WI38 (cell line): ENCODE results near the gene OR13A1.
"Not testable (repeated sequence)": the region's sequence is repeated elsewhere in the genome, so short reads cannot be mapped to it uniquely, and the experiment has no call there.

ENCODE experiments used
- H3K4me3 ChIP-seq: 2 replicates; pipeline ENCODE4 v1.5.1; 2011; ENCODE audit warnings: low read depth, mild to moderate bottlenecking, control low read depth, low read length
- TF ChIP-seq, protein P1 (sequence below): IDR thresholded peaks from 2 replicates; pipeline ENCODE4 v1.5.1; 2012; ENCODE audit warnings: low read depth, mild to moderate bottlenecking, control low read depth, low read length

OR13A1 gene

DNA sequence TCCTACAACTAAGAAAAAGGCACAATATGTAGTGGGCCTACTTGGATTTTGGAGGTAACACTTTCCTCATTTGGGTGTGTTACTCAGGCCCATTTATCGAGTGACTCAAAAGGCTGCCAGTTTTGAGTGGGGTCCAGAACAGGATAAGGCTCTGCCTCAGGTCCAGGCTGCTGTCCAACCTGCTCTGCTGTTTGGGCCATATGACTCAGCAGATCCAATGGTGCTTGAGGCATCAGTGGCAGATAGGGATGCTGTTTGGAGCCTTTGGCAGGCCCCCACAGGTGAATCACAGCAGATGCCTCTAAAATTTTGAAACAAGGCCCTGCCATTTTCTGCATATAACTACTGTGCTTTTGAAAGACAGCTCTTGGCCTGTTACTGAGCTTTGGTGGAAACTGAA lies 24.5 kb upstream of the OR13A1 start:
- TF ChIP-seq, protein P1, sequence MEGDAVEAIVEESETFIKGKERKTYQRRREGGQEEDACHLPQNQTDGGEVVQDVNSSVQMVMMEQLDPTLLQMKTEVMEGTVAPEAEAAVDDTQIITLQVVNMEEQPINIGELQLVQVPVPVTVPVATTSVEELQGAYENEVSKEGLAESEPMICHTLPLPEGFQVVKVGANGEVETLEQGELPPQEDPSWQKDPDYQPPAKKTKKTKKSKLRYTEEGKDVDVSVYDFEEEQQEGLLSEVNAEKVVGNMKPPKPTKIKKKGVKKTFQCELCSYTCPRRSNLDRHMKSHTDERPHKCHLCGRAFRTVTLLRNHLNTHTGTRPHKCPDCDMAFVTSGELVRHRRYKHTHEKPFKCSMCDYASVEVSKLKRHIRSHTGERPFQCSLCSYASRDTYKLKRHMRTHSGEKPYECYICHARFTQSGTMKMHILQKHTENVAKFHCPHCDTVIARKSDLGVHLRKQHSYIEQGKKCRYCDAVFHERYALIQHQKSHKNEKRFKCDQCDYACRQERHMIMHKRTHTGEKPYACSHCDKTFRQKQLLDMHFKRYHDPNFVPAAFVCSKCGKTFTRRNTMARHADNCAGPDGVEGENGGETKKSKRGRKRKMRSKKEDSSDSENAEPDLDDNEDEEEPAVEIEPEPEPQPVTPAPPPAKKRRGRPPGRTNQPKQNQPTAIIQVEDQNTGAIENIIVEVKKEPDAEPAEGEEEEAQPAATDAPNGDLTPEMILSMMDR = no peak
- no peak overlapping the region for H3K4me3 ChIP-seq

GRCh38 chr10:45331824-45332223 lies 16.4 kb upstream of the OR13A1 start:
- H3K4me3 ChIP-seq = not testable (repeated sequence)

GRCh38 chr10:45326864-45327263 lies 11.5 kb upstream of the OR13A1 start:
- not testable (repeated sequence) for H3K4me3 ChIP-seq

- H3K4me3 ChIP-seq = no peak overlapping the region
- TF ChIP-seq, protein P1 = no peak
These were observed 9.7 kb upstream of the OR13A1 start for GRCh38 chr10:45325116-45325515.

GRCh38 chr10:45319702-45320101 lies 4.3 kb upstream of the OR13A1 start:
- TF ChIP-seq, protein P1 = no peak
- H3K4me3 ChIP-seq = no peak overlapping the region

DNA sequence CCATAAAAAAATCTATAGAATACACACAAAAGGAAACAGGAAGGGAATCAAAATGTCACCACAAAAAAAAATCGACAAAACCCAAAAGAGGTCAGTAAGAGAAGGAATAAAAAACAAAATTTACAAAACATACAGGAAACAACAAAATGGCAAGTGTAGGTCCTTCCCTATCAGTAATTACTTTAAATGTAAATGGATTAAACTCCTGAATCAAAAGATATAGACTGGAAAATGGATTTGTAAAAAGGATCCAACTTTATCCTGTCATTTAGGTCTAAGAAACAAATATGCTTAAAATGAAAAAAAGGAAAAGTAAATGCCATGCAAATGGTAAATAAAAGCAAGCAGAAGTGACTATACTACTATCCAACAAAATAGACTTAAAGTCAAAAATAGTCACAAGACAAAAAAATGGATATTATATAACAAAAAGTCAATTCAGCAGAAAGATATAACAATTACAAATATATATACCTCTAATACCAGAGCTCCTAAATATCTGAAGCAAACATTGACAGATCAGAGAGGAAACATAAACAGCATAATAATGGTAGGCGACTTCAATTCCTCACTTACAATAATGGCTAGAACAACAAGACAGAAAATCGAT lies 2.0 kb downstream of the OR13A1 start:
- TF ChIP-seq, protein P1 = no peak

DNA sequence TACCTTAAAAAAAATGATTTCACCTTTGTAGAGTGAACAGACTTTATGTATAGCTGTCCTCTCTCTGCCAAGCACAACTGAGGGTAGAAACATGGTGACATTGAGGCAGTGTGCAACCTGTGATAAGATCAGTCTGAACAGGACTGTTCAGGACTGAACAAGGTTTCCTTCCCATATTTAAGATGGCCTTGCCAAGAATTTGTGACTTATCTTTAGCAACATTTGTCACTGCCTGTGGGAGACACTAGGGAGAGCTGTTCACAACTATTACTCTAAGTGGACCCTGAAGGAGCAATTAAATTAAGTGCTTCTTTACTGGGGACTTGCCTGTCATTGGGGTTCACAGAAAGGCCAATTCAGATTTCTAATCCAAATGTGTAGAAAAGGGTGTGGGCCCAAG lies 6.7 kb downstream of the OR13A1 start:
- TF ChIP-seq, protein P1 = no peak
- no peak overlapping the region for H3K4me3 ChIP-seq

More for the DNA sequence above, 2.0 kb downstream of the OR13A1 start:
- no peak overlapping the region for H3K4me3 ChIP-seq

DNA sequence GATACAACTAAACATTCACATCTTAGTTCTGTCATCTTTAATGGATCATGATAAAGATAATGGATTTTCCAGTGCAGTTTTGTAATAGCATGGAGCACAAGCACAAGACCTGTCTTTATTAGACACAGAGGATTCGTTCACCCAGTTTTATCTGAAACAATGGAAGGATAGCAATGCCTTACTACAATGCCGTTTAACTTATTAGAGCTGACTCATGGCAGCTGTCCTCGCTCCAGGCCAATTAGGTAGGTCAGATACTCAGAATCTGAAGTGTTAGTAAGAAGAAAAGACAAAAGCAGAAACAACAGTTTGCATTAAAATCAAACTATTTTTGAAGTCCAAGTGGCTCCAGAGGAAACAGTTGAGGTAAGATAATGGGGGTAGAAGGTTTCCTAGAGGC lies 12.8 kb downstream of the OR13A1 start:
- TF ChIP-seq, protein P1 = no peak
- H3K4me3 ChIP-seq = no peak overlapping the region

DNA sequence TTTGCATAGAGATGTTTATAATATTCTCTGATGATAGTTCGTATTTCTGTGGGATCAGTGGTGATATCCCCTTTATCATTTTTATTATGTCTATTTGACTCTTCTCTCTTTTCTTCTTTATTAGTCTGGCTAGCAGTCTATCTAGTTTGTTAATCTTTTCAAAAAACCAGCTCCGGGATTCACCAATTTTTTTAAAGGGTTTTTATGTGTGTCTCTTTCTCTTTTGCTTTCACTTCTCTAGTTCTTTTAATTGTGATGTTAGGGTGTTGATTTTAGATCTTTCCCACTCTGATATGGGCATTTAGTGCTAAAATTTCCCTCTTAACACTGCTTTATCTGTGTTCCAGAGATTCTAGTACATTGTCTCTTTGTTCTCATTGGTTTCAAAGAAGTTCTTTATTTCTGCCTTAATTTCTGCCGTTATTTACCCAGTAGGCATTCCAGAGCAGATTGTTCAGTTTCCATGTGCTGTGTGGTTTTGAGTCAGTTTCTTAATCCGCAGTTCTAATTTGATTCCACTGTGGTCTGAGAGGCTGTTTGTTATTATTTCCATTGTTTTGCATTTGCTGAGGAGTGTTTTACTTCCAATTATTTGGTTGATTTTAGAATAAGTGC lies 17.0 kb downstream of the OR13A1 start:
- H3K4me3 ChIP-seq = not testable (repeated sequence)
